Measurements from ENCODE around the gene ZNF655. TPM values are rescaled to one million over a fixed set of nuclear protein-coding genes. Genes with fewer than 3 reads are reported as not detected.
"Not testable (repeated sequence)": the region's sequence is repeated elsewhere in the genome, so short reads cannot be mapped to it uniquely, and the experiment has no call there.

Gene ZNF655
- polyA plus RNA-seq, 10 donors, result 28.3 to 60.9 (median 43.9) TPM

DNA sequence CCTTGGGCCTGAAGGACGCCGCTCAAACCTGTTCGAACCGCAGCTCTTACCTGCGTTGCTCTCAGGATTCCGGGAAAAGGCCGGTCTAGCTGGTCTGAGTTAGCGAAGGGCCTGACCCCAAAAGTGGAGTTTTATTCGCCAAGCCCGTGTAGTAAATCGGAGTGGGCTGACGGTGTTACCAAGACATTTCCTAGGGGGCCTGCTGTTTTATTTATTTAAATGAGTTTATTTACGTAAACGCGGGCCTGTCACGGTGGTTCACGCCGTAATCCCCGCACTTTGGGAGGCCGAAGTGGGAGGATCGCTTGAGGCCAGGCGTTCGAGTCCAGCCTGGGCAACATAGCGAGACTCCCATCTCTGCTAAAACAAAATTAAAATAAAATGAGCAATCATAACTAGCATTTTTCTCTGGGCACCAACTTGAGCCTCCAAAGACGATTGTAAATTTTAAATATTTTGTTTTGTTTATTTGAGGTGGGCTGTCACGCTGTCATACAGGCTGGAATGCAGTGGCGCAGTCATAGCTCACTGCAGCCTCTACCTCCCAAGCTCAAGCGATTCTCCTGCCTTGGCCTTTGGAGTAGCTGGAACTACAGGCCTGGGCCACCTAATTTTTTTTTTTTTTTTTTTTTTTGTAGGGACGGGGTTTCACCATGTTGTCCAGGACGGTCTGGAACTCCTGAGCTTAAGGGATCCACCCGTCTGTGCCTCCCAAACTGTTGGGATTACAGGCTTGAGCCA is 903 bp downstream of the ZNF655 start:
- no peak for DNase-seq

DNA sequence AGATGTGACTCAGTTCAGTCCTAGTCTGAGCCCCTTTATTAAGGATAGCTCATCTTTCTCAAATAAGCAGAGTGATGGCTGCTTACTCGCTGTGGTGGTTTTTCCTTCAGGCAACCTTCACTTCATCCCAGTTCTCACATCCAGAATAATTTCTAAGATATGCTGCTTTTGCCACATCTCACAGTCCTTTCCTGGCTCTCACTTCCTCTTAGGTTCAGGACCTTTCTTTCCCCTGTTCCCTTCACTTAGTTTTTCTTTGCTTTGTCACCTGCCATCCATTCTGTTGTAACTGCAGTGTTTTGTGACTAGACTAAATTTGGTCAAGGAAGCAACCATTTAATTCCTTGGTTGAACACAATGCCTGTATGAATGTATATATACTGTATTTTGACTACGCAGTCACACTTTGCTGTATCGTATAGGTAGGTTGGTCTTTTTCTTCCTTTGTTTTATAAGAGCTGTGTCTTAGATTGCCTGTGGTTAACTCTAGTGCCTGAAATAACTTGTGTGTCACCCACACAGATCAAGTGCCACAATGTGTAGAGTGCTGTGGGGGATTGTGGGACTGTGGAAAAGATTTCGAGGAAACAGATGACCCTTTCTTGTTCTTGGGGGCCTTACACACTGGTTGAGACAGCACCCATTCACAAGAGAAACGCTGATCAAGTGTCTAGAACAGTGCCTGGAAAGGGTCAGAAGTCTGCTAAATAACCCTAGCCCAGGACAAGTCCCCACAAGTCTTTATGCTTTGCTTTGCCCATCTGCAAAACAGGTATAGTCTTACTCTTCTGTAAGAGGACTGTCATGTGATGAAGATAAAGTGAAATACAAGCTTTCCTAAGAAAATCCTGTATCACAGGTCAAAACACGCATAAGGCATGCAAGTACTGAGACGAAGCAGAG is 2.6 kb downstream of the ZNF655 start:
- DNase-seq, result no peak

- no peak for DNase-seq
Observed at GRCh38 chr7:99561737-99562051, 3.3 kb downstream of the ZNF655 start.

DNA sequence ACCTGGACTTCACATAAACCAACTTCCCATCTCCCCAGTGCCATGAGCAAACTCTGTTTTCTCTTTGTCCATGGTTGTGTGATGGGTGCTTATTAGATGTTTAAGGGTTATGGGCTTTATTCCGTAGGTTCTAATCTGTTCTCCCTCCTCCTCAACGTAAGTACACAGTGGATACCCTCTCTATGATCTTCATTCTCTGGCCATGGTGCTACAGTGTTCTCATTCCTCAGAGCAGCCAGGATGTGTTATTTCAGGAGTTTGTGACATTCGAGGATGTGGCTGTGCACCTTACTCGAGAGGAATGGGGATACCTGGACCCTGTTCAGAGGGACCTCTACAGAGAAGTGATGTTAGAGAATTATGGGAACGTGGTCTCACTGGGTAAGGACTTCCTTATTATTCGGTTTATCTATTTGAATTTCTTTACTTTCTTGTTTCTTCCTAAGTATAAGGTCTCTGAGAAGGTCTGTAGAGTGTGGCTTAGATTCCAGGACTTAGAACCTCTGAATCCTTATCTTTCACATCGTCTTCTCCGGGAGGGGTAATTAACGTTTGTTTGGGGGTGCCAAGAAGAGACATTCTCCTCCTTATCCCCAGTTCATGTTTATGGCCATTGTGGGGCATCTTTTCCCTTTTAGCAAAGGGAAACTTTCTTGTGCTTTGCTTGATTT is 3.8 kb downstream of the ZNF655 start:
- DNase-seq, result no peak

GRCh38 chr7:99562832-99563231 is 4.4 kb downstream of the ZNF655 start:
- DNase-seq, result peak in 1 of 3 donors; percentile 94

- DNase-seq, result no peak
Observed at GRCh38 chr7:99563650-99564049, 5.2 kb downstream of the ZNF655 start.

DNA sequence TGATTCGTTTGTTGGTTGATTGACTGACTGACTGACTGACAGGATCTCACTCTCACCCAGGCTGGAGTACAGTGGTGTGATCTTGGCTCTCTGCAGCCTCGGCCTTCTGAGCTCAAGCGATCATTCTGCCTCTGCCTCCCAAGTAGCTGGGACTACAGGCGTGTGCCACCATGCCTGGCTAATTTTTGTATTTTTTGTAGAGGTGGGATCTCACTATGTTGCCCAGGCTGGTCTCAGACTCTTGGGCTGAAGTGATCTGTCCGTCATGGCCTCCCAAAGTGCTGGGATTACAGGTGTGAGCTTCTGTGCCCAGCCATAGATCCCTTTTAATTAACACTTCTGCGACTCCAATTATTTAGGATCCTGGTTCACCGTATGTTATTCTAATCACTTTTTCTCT is 10.3 kb downstream of the ZNF655 start:
- not testable (repeated sequence) for DNase-seq

GRCh38 chr7:99571768-99572167 is 13.3 kb downstream of the ZNF655 start:
- no peak for DNase-seq

DNA sequence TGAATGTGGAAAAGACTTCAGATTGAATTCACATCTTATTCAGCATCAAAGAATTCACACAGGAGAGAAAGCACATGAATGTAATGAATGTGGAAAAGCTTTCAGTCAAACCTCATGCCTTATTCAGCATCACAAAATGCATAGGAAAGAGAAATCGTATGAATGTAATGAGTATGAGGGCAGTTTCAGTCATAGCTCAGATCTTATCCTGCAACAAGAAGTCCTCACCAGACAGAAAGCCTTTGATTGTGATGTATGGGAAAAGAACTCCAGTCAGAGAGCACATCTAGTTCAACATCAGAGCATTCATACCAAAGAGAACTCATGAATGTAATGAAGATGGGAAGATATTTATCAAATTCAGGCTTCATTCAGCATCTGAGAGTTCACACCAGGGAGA is 14.8 kb downstream of the ZNF655 start:
- DNase-seq, result no peak

- DNase-seq, result no peak
Observed at GRCh38 chr7:99576251-99576650, 17.8 kb downstream of the ZNF655 start.

GRCh38 chr7:99579281-99579955 is 21.0 kb downstream of the ZNF655 start:
- no peak for DNase-seq

DNA sequence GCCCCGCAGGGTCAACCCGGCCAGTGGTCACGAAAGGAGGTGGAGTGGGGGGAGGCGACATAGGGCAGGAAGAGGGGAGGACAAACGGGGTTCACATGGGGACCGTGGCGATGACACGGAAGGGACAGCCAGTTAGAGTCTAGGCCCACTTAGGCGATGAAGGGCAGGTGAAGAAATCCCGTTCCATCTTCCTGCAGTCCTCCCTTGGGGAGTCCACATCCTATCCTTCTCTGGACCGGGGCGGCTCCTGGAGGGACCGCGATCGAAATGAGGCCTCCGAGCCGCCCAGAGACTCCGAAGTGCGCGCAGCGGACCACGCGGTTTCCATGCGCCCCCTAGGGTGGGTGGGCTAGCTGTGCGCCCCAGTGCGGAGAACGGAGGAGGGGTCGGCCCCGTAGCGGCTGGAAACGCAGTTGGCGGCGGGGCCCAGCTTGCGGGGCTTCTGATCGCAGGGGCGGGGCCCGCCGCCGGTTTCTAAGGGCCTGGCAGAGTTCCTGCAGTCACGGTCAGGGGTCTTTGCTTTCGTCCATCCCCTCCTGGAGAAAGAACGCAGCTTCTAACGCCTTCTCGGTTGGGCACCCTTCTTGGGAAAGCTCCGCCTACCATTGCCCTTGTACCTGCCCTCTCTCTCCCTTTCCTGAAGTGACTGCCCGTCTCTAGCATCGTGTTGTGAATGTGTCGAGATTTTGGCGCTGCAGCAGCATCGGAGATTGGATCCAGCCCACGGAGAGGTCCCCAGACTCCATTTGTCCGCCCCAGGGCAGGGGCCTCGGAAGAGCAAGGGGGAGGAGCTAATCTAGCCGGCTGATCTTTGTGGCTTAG is 21.7 kb downstream of the ZNF655 start:
- DNase-seq, result peak; percentile 31 to 81 (median 42)

GRCh38 chr7:99580778-99581332 is 22.4 kb downstream of the ZNF655 start:
- not testable (repeated sequence) for DNase-seq

DNA sequence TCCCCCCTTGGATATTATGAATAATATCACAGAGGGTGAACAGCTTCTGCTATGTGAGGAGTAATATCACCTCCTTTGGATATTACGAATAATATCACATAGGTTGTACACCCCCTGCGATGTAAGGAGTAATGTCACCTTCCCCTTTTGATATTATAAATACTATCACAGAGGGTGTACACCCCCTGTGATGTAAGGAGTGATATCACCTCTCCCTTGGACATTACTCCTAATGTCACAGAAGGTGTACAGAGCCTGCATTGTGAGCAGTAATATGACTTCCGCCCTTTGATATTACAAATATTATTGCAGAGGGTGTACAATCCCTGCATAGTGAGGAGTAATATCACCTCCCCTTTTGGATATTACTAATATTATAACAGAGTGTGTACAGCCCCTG is 30.4 kb downstream of the ZNF655 start:
- no peak for DNase-seq

GRCh38 chr7:99594948-99595745 is 36.7 kb downstream of the ZNF655 start:
- DNase-seq, result no peak

DNA sequence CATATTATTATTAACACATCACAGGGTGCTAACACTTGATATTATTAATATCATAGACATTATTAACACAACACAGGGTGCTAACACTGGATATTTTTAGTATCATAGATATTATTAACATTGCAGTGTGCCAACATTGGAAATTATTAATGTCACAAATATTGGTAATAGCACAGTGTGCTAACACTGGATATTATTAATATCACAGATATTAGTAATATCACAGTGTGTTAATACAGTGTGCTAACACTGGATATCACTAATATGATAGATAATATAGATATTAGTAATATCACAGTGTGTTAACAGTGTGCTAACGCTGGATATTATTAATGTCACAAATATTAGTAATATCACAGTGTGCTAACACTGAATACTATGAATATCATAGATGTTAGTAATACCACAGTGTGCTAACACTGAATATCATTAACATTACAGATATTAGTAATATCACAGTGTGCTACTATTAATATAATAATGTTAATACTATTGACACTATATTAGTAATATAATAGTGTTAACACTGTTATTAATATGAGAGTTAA is 38.0 kb downstream of the ZNF655 start:
- no peak for DNase-seq

- no peak for DNase-seq
Observed at GRCh38 chr7:99597762-99598501, 39.5 kb downstream of the ZNF655 start, which contains the start of gene TMEM225B. TMEM225B (plus strand) TSS chr7:99598267; CDS start chr7:99604389, 6,122 bp downstream.

DNA sequence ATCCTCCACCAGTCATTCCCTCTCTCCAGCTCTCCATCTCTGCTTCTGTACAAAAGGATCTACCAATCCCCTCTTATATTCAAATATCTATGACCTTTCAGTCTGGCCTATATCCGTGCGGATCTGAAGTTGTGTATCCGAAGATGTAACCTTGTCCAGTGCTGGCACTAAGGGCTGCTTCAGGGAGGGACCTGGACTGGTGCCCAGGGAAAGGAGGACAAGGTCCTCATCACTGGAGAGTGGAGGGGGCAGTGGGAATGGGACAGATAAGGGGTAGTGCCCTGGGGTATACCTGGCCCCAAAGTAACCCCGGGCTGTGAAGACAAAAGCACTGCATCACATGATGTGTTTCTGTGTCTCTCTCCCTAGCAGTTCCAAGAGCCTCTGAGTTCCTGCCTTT is 41.4 kb downstream of the ZNF655 start:
- no peak for DNase-seq

All from muscle of back (tissue), 11 donors.